GM12873 (cell line): ENCODE results near the gene DGKE.

Source experiments
- TF ChIP-seq, protein P1 (sequence below): IDR thresholded peaks from 2 replicates; pipeline ENCODE4 v1.5.1; 2012; ENCODE audit warnings: low read depth, mild to moderate bottlenecking, moderate library complexity, low read length, control low read depth; ENCODE audit not compliant: insufficient read depth; ENCODE audit errors: missing control alignments

Gene DGKE

DNA sequence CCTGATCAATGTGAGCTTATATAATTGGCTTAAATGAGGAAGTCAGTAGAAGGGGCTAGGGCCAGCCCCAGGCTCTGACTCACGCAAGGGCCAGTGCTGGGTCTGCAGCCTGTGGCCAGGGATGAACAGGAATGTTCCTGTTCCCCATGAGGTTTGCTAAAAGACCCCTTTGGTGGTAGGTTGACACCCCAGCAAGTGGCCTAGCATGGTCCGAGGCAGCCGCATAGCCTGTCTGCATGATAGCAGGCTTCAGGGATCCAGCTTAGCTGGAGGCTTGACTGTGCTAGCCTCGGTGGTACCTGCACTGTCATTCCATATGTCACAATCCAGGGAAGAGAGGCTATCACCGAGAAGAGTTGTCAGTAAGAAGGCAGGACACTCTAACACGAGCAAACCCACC, 56.4 kb downstream of the DGKE start:
- TF ChIP-seq, protein P1, sequence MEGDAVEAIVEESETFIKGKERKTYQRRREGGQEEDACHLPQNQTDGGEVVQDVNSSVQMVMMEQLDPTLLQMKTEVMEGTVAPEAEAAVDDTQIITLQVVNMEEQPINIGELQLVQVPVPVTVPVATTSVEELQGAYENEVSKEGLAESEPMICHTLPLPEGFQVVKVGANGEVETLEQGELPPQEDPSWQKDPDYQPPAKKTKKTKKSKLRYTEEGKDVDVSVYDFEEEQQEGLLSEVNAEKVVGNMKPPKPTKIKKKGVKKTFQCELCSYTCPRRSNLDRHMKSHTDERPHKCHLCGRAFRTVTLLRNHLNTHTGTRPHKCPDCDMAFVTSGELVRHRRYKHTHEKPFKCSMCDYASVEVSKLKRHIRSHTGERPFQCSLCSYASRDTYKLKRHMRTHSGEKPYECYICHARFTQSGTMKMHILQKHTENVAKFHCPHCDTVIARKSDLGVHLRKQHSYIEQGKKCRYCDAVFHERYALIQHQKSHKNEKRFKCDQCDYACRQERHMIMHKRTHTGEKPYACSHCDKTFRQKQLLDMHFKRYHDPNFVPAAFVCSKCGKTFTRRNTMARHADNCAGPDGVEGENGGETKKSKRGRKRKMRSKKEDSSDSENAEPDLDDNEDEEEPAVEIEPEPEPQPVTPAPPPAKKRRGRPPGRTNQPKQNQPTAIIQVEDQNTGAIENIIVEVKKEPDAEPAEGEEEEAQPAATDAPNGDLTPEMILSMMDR, result no peak

DNA sequence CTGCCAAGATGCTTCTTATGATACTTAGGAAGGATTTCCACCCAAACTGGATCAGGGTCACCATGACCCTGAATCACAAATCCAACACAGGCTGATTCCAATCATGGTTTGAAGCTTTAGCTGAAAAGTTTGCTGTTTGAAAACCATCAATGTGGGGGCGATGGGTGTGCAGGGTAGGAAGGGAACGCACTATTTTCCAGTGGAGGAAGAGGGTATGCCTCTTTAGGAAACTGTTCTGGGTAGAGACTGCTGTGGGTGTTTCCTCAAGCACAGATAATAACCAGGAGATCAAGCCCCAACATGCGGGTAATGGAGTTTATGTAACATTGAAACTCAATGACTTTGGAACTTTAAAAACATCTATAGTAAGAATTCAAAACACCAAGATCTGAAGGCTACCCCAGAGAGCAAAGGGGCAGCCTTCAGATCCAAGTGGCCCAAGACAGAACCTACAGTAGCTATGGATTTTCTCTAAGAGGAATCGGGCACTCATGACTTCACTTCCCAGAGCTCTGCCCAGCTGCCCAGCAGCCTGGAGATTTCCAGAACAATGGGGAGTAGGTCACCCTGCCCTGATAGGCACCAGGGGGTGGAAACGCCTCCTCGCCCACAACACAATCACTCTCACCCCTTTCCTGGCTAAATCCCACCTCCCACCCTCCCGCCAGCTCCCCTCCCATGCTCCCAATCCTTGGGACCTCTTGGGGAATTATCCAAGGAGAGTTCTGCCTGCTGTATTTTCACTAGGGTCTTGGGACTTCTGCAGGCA, 57.1 kb downstream of the DGKE start:
- TF ChIP-seq, protein P1, result no peak

DNA sequence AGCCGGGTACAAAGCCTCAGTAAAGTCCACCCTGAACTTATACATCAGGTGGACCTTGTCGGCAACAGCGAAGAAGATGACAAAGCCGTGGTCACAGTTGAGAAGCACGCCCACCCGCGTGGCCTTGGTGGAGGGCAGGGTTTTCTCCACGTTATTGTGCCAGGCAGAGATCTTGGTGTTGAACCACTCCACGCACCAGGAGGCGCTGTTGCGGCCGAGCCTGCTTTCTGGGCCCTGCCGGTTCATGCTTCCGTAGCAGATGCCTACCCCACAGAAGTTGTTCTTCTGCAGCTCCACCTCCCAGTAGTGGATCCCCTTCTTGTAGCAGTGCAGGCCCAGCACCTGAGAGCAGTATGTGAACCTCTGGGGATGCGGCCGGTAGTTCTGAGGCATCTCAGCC, 57.8 kb downstream of the DGKE start:
- TF ChIP-seq, protein P1, result peak; percentile 47

DNA sequence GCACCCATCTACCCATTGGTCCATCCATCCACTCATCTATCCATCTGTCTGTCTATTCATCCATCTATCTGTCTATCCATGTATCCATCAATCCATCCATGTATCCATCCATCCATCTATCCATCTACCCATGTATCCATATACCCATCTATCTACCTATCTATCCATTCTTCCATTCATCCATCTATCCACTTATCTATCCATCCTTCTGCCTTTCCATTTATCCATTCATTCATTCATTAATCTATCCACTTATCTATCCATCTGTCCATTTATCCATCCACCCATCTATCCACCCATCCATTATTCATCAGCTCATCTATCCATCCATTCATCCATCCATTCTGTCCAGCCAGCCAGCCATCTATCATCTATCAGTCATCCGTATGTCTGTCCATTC, 58.4 kb downstream of the DGKE start:
- TF ChIP-seq, protein P1, result no peak

DNA sequence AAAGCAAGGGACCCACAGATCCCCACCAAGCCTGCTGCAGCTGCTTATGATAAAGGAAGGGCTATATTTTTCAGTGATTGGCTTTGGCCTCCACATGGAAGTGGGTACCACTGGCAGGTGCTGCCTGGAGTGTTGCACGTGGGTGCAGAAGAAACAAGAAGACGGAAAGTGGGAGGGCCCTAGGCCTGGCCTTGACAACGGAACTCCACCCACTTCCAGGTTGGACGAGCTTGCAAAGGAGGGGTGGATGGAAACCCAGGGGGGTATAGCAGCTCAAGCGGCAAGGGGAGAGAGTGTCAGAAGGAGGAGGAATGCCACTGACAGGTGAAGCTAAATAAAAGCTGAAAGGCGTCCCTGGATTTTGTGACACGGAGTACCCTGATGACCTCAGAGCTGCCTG, 59.6 kb downstream of the DGKE start:
- TF ChIP-seq, protein P1, result no peak

DNA sequence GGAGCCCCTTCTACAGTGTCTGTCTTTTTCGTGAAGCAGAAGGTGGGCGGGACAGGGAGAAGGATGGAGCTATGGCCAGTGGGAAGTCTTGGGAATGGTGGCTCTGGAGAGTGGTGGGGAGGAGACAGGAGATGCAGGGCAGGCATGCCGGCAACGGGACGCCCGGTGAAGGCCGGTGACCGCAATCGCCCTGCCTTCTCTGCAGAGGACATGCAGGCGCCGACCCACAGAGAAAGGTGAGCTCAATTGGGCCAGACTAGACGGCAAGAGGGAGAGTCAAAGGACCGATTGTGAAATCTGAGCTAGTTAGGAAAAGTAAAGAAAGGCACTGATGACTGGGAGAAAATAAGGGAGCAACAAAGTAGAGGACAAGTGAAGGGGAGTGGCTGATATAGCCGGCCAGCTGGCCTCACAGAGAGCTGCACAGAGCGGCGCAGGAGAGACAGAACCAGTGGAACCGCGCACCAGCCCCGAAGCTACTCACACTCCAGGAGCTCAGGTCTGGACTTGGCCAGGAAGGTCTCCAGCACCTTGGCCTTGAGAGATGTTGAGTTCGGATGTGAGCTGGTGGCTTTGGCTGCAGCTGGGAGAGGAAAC, 61.0 kb downstream of the DGKE start:
- TF ChIP-seq, protein P1, result no peak

DNA sequence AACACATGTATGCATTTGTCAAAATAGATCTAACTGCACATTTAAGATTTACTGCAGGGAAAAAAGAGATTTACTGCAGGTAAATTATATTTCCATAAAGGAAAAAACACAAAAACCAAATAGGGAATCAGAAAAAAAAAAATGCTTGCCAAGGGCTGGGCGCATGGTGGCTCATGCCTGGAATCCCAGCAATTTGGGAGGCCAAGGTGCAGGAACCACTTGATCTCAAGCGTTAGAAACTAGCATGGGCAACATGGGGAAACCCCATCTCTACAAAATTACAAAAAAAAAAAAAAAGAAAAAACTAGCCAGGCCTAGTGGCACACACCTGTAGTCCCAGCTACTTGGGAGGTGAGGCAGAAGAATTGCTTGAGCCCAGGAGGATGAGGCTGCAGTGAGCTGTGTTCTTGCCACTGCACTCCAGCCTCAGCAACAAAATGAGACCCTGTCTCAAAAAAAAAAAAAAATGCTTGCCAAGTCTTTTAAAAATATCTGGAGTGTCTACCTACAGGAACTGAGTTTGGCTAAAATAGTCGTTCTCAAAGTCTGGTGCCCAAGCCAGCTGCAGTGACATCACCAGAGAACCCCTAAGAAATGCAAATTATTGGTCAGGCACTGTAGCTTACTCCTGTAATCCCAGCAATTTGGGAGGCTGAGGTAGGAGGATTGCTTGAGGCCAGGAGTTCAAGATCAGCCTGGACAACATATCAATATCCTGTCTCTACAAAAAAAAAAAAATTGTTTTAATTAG, 62.4 kb downstream of the DGKE start:
- TF ChIP-seq, protein P1, result no peak
